GM12878 (cell line): ENCODE results near the gene ALG2.

ENCODE experiments used
- CHD2 ChIP-seq: IDR thresholded peaks from 2 replicates; pipeline ENCODE4 v1.6.1; 2011; ENCODE audit warnings: low read depth, low read length, improper control_type of control experiment, borderline replicate concordance
- CHD4 ChIP-seq: fragments of 200-600 bp; sonication (generic); IDR thresholded peaks from 2 replicates; pipeline ENCODE4 v1.6.1; 2016; ENCODE audit warnings: mild to moderate bottlenecking
- DPF2 ChIP-seq: fragments of 450-650 bp; IDR thresholded peaks from 2 replicates; pipeline ENCODE4 v1.6.1; 2017; ENCODE audit warnings: mild to moderate bottlenecking
- EZH2 ChIP-seq: IDR thresholded peaks from 2 replicates; pipeline ENCODE4 v1.6.1; 2012; ENCODE audit warnings: low read depth, mild to moderate bottlenecking, control low read depth, inconsistent platforms, low read length, borderline replicate concordance; ENCODE audit not compliant: control insufficient read depth
- HCFC1 ChIP-seq: fragments of 150-350 bp; IDR thresholded peaks from 2 replicates; pipeline ENCODE4 v1.6.1; 2014; ENCODE audit warnings: low read length
- JUND ChIP-seq: IDR thresholded peaks from 2 replicates; pipeline ENCODE4 v1.6.1; 2012; ENCODE audit warnings: low read depth, mild to moderate bottlenecking, low read length, improper control_type of control experiment, moderate library complexity
- NBN ChIP-seq: fragments of 450-650 bp; IDR thresholded peaks from 2 replicates; pipeline ENCODE4 v1.6.1; 2016
- POLR2A ChIP-seq: IDR thresholded peaks from 2 replicates; pipeline ENCODE4 v1.6.1; 2011; ENCODE audit warnings: low read depth, mild to moderate bottlenecking, low read length
- POLR2AphosphoS5 ChIP-seq: IDR thresholded peaks from 2 replicates; pipeline ENCODE4 v1.6.1; 2011; ENCODE audit warnings: mild to moderate bottlenecking, low read length, inconsistent platforms
- ZNF24 ChIP-seq: fragments of 450-650 bp; IDR thresholded peaks from 2 replicates; pipeline ENCODE4 v1.6.1; 2017; ENCODE audit warnings: antibody characterized with exemption, mild to moderate bottlenecking
- TF ChIP-seq, protein P1 (sequence below), 3 experiments: IDR thresholded peaks in 2 of 3; conservative IDR thresholded peaks in 1 of 3; 2 replicates each; pipeline ENCODE4 v1.5.1; 2011; ENCODE audit warnings: low read depth in 3 of 3, low read length in 3 of 3, mild to moderate bottlenecking in 3 of 3, control low read depth in 2 of 3, moderate library complexity in 2 of 3, inconsistent platforms in 1 of 3, mixed read lengths in 1 of 3; ENCODE audit not compliant: control insufficient read depth in 2 of 3, insufficient read depth in 1 of 3; ENCODE audit errors: extremely low read depth in 1 of 3
- TF ChIP-seq, protein P2 (sequence below): IDR thresholded peaks from 2 replicates; pipeline ENCODE4 v1.6.1; 2012; ENCODE audit warnings: improper control_type of control experiment, low read depth, low read length; ENCODE audit not compliant: insufficient replicate concordance
- TF ChIP-seq, protein P3 (sequence below): fragments of 450-650 bp; formaldehyde crosslinking; IDR thresholded peaks from 2 replicates; pipeline ENCODE4 v1.4.0; 2022; ENCODE audit warnings: mild to moderate bottlenecking, moderate library complexity

DNA sequence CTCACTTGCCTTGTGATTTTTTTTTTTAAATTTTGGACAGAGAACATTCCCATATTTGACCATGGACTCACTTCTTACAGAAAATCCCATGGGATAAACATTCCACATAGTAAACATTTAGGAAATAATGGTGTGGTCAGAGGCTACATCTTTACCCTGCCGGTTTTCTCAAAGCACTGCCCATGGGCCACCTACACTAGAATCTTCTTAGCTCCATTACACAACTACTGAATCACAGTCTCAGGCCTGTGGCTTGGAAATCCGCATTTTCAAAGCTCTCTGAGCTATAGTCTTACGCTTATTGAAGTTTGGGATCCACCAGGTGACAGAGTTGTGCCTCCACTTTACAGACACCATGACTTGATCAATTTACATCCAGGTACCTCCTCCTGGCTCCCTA is 39.4 kb downstream of the ALG2 start:
- TF ChIP-seq, protein P1, sequence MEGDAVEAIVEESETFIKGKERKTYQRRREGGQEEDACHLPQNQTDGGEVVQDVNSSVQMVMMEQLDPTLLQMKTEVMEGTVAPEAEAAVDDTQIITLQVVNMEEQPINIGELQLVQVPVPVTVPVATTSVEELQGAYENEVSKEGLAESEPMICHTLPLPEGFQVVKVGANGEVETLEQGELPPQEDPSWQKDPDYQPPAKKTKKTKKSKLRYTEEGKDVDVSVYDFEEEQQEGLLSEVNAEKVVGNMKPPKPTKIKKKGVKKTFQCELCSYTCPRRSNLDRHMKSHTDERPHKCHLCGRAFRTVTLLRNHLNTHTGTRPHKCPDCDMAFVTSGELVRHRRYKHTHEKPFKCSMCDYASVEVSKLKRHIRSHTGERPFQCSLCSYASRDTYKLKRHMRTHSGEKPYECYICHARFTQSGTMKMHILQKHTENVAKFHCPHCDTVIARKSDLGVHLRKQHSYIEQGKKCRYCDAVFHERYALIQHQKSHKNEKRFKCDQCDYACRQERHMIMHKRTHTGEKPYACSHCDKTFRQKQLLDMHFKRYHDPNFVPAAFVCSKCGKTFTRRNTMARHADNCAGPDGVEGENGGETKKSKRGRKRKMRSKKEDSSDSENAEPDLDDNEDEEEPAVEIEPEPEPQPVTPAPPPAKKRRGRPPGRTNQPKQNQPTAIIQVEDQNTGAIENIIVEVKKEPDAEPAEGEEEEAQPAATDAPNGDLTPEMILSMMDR (IDR thresholded peaks at IDR 0.05 in 2 of 3, conservative IDR thresholded peaks at IDR 0.05 in 1 of 3; ENCODE audit: control insufficient read depth in 2 of 3, extremely low read depth in 1 of 3, insufficient read depth in 1 of 3, low read depth in 3 of 3, low read length in 3 of 3), result no peak
- TF ChIP-seq DPF2, result no peak
- TF ChIP-seq HCFC1, result no peak
- TF ChIP-seq, protein P2, sequence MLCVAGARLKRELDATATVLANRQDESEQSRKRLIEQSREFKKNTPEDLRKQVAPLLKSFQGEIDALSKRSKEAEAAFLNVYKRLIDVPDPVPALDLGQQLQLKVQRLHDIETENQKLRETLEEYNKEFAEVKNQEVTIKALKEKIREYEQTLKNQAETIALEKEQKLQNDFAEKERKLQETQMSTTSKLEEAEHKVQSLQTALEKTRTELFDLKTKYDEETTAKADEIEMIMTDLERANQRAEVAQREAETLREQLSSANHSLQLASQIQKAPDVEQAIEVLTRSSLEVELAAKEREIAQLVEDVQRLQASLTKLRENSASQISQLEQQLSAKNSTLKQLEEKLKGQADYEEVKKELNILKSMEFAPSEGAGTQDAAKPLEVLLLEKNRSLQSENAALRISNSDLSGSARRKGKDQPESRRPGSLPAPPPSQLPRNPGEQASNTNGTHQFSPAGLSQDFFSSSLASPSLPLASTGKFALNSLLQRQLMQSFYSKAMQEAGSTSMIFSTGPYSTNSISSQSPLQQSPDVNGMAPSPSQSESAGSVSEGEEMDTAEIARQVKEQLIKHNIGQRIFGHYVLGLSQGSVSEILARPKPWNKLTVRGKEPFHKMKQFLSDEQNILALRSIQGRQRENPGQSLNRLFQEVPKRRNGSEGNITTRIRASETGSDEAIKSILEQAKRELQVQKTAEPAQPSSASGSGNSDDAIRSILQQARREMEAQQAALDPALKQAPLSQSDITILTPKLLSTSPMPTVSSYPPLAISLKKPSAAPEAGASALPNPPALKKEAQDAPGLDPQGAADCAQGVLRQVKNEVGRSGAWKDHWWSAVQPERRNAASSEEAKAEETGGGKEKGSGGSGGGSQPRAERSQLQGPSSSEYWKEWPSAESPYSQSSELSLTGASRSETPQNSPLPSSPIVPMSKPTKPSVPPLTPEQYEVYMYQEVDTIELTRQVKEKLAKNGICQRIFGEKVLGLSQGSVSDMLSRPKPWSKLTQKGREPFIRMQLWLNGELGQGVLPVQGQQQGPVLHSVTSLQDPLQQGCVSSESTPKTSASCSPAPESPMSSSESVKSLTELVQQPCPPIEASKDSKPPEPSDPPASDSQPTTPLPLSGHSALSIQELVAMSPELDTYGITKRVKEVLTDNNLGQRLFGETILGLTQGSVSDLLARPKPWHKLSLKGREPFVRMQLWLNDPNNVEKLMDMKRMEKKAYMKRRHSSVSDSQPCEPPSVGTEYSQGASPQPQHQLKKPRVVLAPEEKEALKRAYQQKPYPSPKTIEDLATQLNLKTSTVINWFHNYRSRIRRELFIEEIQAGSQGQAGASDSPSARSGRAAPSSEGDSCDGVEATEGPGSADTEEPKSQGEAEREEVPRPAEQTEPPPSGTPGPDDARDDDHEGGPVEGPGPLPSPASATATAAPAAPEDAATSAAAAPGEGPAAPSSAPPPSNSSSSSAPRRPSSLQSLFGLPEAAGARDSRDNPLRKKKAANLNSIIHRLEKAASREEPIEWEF, result no peak
- TF ChIP-seq CHD2, result no peak
- no peak for TF ChIP-seq EZH2
- no peak for TF ChIP-seq CHD4
- no peak for TF ChIP-seq NBN
- no peak for TF ChIP-seq JUND
- TF ChIP-seq POLR2AphosphoS5, result no peak
- TF ChIP-seq ZNF24, result no peak
- TF ChIP-seq, protein P3, sequence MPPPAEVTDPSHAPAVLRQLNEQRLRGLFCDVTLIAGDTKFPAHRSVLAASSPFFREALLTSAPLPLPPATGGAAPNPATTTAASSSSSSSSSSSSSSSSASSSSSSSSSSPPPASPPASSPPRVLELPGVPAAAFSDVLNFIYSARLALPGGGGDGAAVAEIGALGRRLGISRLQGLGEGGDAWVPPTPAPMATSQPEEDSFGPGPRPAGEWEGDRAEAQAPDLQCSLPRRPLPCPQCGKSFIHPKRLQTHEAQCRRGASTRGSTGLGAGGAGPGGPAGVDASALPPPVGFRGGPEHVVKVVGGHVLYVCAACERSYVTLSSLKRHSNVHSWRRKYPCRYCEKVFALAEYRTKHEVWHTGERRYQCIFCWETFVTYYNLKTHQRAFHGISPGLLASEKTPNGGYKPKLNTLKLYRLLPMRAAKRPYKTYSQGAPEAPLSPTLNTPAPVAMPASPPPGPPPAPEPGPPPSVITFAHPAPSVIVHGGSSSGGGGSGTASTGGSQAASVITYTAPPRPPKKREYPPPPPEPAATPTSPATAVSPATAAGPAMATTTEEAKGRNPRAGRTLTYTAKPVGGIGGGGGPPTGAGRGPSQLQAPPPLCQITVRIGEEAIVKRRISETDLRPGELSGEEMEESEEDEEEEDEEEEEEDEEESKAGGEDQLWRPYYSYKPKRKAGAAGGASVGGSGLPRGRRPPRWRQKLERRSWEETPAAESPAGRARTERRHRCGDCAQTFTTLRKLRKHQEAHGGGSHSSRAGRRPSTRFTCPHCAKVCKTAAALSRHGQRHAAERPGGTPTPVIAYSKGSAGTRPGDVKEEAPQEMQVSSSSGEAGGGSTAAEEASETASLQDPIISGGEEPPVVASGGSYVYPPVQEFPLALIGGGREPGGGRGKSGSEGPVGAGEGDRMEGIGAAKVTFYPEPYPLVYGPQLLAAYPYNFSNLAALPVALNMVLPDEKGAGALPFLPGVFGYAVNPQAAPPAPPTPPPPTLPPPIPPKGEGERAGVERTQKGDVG (CRISPR knock-in tag), result no peak
- TF ChIP-seq POLR2A, result no peak
